Endometrial microvascular endothelial cells (primary cell): ENCODE results near the gene UGGT2. TPM values are rescaled to one million over a fixed set of nuclear protein-coding genes. Genes with fewer than 3 reads are reported as not detected.
"Not testable (repeated sequence)": the region's sequence is repeated elsewhere in the genome, so short reads cannot be mapped to it uniquely, and the experiment has no call there.

Source experiments
- in situ Hi-C: cut with HindIII; loops from 2 replicates; pipeline ENCODE4 v1.10.0; 2017; ENCODE audit warnings: low sequenced_read_pairs, low pct_unique_long_range_greater_than_20kb; ENCODE audit errors: inconsistent ontology term
- total RNA-seq: library from RNA; depleted of rRNA; stranded (reverse); fragments of >200 nt; gene quantifications from one replicate; pipeline ENCODE4 v1.2.3, GENCODE V29; 2015; ENCODE audit errors: inconsistent ontology term

UGGT2 gene
- total RNA-seq, 1 donor from 2014 or later: 12.8 TPM

DNA sequence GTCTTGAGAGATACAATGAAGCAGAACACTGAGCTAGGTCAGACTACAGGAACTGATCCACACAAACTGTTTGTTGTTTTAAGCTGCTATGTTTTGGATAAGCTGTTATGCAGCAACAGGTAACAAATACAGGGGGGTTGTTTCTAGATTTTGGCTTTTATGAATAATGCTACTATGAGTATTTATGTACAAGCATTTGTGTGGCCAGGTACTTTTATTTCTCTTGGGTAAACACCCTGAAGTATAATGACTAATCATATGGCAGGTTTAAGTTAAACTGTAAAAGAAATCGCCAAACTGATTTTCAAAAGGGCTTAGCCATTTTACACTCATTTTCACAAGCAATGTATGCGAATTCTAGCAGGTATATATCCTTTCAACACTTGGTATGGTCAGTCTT, 210.3 kb downstream of the UGGT2 start:
- in situ Hi-C loops: no loop called here

DNA sequence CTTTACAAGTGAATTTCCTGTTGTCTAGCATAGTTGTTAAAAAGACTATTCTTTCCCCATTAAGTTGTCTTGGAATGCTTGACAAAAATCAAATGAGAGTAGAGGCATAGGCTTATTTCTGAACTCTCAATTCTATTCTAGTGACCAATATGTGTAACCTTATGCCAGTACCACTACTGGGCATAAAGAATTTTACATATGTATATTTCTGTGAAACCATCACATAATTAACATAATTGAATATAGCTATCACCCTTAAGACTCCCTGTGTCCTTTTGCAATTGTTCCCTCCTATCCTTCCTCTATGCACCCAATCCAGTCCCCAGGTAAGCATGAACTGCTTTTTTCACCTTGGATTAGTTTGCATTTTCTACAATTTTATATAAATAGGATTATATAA, 211.3 kb downstream of the UGGT2 start:
- in situ Hi-C loops: no loop called here

DNA sequence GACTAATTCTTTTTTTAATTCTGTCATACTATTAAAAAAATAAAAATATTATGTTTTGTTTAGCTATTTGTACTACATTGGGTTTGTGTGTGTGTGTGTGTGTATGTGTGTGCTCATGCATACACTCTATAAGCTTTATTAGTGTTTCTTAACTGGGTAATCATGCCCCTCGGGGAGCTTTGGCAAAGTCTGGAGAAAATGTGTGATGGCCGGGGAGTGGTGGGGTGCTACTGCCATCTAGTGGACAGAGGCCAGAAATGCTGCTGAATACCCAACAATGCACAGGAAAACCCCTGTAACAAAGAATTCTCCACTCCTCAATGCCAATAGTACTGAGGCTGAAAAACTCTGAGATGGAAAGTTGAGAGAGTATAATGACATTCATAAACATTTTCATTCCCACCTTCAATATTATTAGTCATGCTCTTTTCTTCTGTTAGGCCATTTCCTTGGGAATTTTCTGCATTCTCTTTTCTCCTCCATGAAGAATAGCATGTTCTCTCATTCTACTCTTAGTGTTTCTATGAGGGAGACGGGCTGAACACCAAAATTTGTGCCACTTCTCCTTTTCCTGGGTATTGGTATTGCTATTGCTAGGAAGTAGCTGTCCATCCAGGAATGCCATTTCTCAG, 219.0 kb downstream of the UGGT2 start:
- in situ Hi-C loops: no loop called here

- in situ Hi-C loops: no loop called here
These were observed 219.5 kb downstream of the UGGT2 start for GRCh38 chr13:95833719-95834118.

DNA sequence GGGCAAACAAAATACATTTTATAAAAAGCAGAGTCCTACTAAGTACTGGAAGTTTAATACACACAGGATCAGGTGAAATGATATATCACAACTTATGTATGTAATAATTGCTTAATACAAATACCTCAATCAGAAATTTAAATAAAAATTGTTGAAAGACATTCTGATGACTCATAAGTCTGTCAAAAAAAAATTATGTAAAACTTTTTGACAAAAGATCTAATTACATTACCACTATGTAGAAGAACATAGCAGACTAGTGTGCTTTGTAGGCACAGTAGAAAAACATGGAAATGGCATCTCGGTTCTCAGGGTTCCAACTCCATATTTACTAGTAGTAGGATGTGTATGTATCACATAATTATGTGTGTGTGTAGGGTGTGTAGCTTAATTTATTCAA, 220.1 kb downstream of the UGGT2 start:
- in situ Hi-C loops: no loop called here

- in situ Hi-C loops: no loop called here
These were observed 230.9 kb downstream of the UGGT2 start for GRCh38 chr13:95822303-95822702.

DNA sequence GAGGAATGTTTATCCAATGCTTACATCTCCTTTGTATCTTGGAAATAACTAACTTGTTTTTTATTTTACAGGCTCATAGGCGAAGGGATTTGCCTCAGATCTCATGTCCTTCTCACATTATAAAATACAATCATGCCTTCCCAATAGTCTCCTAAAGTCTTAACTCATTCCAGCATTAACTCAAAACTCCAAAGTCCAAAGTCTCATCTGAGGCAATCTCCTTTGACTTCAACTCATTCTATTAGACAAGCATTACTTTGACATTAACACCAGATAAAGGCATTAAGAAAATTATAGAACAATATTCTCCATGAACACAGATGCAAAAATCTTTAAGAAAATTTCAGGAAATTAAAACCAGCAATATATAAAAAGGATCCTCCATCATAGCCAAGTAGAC, 238.7 kb downstream of the UGGT2 start:
- in situ Hi-C loops: no loop called here

DNA sequence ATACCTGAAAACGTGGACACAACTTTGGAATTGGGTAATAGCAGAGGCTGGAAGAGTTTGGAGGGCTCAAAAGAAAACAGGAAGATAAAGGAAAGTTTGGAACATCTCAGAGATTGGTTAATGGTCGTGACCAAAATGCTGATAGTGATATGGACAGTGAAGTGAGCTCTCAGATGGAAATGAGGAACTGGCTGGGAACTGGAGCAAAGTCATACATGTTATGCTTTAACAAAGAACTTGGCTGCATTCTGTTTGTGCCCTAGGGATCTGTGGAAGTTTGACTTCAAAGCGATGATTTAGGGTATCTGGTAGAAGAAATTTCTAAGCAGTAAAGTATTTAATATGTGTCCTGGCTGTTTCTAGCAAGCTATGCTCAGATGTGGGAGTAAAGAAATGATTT, 240.1 kb downstream of the UGGT2 start:
- in situ Hi-C loops: no loop called here

DNA sequence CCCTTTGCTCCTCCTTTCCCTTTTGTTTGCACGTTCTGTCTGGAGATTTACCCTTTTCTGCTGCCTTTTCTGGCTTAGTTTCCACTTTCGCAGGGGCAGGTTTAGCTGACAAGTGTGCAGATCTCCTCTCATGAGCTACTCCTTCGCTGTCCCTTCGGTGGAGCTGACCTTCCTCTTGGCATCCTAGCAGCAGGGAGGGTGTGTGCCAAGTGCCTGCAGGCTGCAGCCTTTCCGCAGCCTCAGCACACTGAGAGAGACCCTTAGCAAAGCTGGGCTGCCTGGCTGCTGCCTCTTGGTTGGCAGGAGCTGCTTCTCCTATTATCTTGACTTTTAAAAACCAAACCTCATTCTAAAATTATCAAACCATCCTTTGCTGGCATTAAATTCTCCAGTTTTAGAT, 243.8 kb downstream of the UGGT2 start:
- in situ Hi-C loops: no loop called here

DNA sequence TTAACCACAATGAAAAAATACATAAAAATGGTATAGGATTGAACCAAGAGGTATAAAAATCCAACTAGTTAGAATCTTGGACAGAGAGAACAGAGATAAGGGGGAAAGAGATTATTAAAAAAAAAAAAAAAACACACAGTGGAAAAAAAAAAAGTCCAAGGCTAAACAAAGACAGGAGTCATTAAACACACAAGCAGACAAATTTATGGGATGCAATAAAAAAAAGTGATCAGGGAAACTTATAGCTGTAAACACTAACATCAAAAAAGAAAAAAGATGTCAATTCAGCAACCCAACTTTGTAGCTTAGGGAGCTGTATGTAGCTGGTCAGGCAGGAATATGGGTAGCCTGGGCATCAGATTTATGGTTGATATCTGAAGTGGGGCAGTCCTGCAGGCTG, 247.3 kb downstream of the UGGT2 start:
- in situ Hi-C loops: no loop called here

GRCh38 chr13:95801825-95802224, 251.4 kb downstream of the UGGT2 start:
- in situ Hi-C loops: no loop called here

DNA sequence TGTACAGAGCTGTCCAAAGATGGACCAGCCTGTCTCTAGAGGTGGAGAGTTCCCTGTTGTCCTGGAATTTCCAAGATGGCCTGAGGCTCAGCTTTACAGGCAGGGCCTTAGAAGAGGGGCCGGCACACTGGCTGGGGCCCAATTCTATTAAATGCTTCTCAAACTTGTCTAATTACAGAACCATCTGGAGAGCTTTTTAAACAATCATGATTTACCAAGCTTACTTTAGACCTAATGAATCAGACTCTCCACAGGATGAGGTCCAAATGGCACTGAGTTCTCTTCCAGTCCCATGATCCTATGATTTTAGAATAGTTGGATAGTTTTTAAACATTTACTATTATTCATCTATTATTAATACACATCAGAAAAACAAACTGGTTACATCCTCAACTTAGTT, 252.8 kb downstream of the UGGT2 start:
- in situ Hi-C loops: no loop called here

DNA sequence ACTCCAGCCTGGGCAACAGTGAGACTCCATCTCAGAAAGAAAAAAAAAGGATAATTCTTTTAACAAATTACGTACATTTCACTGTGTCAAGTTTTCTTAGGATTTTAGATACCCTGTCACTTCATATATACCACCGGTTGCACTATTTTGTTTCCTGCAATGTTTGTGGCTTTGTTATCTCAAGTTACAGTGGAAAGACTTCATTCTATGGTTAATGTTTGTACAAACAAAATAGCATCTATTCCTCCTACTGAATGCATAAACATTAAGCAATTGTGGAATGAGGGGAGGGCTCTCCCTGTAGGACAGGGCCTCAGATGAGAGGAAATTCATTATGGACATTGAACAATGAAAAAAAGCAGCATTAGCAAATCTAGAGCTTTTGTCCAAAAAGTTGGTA, 256.2 kb downstream of the UGGT2 start:
- in situ Hi-C loops: no loop called here

- in situ Hi-C loops: no loop called here
These were observed 259.4 kb downstream of the UGGT2 start for GRCh38 chr13:95793781-95794180.

- in situ Hi-C loops: no loop called here
These were observed 260.1 kb downstream of the UGGT2 start for GRCh38 chr13:95793018-95793555.

DNA sequence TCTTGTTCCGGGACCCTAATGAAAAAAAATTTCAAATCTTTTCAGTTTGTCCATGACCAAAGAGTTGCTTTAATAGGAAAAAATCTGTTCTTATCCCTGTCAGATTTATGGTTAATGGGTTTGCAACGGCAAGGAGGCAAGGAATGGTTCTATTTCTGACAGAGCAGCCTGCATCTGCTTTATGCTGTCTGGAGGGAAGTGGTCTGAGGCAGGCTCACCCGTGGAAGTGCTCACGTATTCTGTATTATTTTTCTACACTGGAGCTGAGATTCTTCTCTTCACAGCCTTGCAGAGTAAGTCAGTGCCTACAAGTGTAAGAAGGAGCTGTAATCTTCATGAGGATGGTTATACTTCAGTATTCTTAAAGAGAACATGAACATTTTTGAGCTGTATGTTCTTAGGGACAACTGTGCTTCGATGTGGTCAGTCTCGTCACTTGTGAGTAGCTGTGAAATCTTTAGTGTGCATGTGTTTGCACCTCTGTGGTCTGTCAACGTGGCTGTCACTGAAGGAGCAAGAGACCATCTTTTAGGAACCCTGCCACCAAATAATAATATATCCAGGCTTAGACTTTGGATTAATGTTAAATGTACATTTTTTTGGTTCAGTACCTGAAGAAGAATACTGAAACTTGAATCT, 262.0 kb downstream of the UGGT2 start:
- in situ Hi-C loops: no loop called here

- in situ Hi-C loops: not testable (repeated sequence)
These were observed 263.9 kb downstream of the UGGT2 start for GRCh38 chr13:95789315-95789714.

DNA sequence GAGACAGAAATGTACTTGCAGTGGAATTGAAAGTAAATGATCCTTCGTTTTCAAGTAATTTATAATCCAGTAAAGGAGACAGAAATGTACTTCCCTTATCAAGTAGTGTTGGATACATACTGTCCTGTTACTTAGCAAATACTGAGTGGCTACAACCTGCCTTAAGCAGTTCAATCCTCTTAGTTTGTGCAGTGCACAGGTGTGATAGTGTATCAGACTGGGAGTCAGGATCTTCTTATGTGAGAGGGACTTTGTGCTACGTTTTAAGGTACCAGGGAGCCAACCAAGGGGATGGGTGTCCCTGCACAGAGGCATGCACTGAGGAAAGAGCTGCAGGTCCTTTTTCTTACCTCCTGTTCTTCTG, 265.1 kb downstream of the UGGT2 start:
- in situ Hi-C loops: no loop called here

DNA sequence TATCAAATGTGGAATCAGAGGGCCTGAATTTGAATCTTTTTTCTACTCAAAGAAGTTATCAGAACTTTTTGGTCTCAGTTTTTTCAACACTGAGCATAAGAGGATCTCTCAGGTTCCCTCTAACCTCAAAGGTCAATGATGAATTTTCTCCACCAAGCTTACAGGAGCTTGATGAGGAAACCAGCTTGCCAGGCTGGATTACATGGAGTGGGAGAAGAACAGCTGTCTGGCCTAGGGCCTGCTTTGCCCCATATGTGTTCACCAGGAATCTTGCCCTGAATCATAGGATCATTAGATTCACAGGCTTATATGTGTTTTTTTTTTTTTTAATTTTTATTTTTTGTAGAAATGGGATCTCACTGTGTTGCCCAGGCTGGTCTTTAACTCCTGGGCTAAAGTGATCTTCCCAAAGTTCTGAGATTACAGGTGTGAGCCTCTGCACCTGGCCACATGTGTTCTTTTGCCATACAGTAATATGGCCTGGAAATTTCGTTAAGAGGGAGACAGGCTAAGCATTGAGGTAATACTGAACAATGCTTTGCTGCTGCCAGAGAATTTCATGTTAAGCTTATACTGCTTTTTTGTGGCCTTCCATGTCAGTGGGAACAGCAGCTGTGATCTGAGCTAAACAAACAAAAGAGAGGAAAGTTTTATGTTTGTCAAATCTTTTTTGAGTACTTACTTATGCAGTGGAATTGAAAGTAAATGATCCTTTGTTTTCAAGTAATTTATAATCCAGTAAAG, 265.7 kb downstream of the UGGT2 start:
- in situ Hi-C loops: no loop called here

- in situ Hi-C loops: no loop called here
These were observed 268.3 kb downstream of the UGGT2 start for GRCh38 chr13:95784900-95785290.
